Smooth muscle cell of bladder (primary cell): ENCODE measurements around the gene MEDAG. TPM values are rescaled to one million over a fixed set of nuclear protein-coding genes. Genes with fewer than 3 reads are reported as not detected.

Experiments used
- total RNA-seq: library from RNA; depleted of rRNA; stranded (reverse); fragments of >200 nt; gene quantifications from 2 replicates; pipeline ENCODE4 v1.2.3, GENCODE V29; 2014

Gene MEDAG
- total RNA-seq = 18.6 and 50.7 TPM in 2 replicates

GRCh38 chr13:30905932-30906383, at the start of gene MEDAG:
Gene MEDAG (plus strand): TSS chr13:30906271. CDS start chr13:30906516, 245 bp downstream.

GRCh38 chr13:30932481-30933353, 26.6 kb downstream of the MEDAG start, which contains the start of gene TEX26:
Gene TEX26 (plus strand): TSS chr13:30932656. CDS start chr13:30932716, 60 bp downstream.

Other genes starting within 250 kb of the MEDAG start
- gene ALOX5AP, start 170.7 kb upstream of the MEDAG start, total RNA-seq = 0.71 and 0.74 TPM in 2 replicates
- 0.14 and 0.18 TPM in 2 replicates for gene TEX26, start 26.4 kb downstream of the MEDAG start, total RNA-seq